ENCODE measurements around the gene MAGI2. TPM values are rescaled to one million over a fixed set of nuclear protein-coding genes. Genes with fewer than 3 reads are reported as not detected.

MAGI2 gene
- total RNA-seq, 1 donor from 2014 or later = 13.3 TPM

GRCh38 chr7:79064187-79064823 is 389.2 kb downstream of the MAGI2 start:
- H3K4me1 Mint-ChIP-seq (ENCODE audit: unreplicated experiment) = no peaks in the 10 kb centered on the region
- H3K27me3 Mint-ChIP-seq = no peaks in the 10 kb centered on the region
- no peak for DNase-seq (ENCODE audit: extremely low spot score, unreplicated experiment)
- H3K36me3 Mint-ChIP-seq = no peaks in the 10 kb centered on the region
- H3K27ac Mint-ChIP-seq = no peak overlapping the region
- no peak overlapping the region for H3K4me3 Mint-ChIP-seq
- no peaks in the 10 kb centered on the region for H3K9me3 Mint-ChIP-seq
- TF ChIP-seq CTCF (conservative IDR thresholded peaks at IDR 0.05) = no peak

- Mint-ChIP-seq H3K27ac (no peak overlapping the region), H3K4me1 (ENCODE audit: unreplicated experiment) (no peaks in the 10 kb centered on the region), H3K9me3 (no peaks in the 10 kb centered on the region), H3K4me3 (no peak overlapping the region), H3K27me3 (no peaks in the 10 kb centered on the region), H3K36me3 (no peaks in the 10 kb centered on the region)
- peak; percentile 56 for TF ChIP-seq CTCF (conservative IDR thresholded peaks at IDR 0.05)
- DNase-seq (ENCODE audit: extremely low spot score, unreplicated experiment) = no peak
These were observed 390.3 kb downstream of the MAGI2 start for GRCh38 chr7:79063019-79063698.

GRCh38 chr7:79060498-79060897 is 393.0 kb downstream of the MAGI2 start:
- Mint-ChIP-seq H3K4me3 (no peak overlapping the region), H3K27me3 (no peaks in the 10 kb centered on the region), H3K4me1 (ENCODE audit: unreplicated experiment) (peaks cover 4% of the 10 kb centered on the region)

GRCh38 chr7:79055722-79056415 is 397.6 kb downstream of the MAGI2 start:
- H3K27me3 Mint-ChIP-seq = no peaks in the 10 kb centered on the region
- TF ChIP-seq CTCF (conservative IDR thresholded peaks at IDR 0.05) = no peak
- no peaks in the 10 kb centered on the region for H3K36me3 Mint-ChIP-seq
- H3K9me3 Mint-ChIP-seq = no peaks in the 10 kb centered on the region
- H3K4me3 Mint-ChIP-seq = no peak overlapping the region
- H3K4me1 Mint-ChIP-seq (ENCODE audit: unreplicated experiment) = peaks cover 4% of the 10 kb centered on the region
- DNase-seq (ENCODE audit: extremely low spot score, unreplicated experiment) = no peak
- H3K27ac Mint-ChIP-seq = peak overlapping the region; percentile 85

More at GRCh38 chr7:79060498-79060897, 393.0 kb downstream of the MAGI2 start:
- H3K36me3 Mint-ChIP-seq = no peaks in the 10 kb centered on the region
- H3K9me3 Mint-ChIP-seq = no peaks in the 10 kb centered on the region
- TF ChIP-seq CTCF (conservative IDR thresholded peaks at IDR 0.05) = no peak
- DNase-seq (ENCODE audit: extremely low spot score, unreplicated experiment) = no peak
- no peak overlapping the region for H3K27ac Mint-ChIP-seq

- no peak overlapping the region for H3K27ac Mint-ChIP-seq
- no peak for TF ChIP-seq CTCF (conservative IDR thresholded peaks at IDR 0.05)
- H3K9me3 Mint-ChIP-seq = no peaks in the 10 kb centered on the region
- no peak for DNase-seq (ENCODE audit: extremely low spot score, unreplicated experiment)
- H3K27me3 Mint-ChIP-seq = no peaks in the 10 kb centered on the region
- H3K36me3 Mint-ChIP-seq = no peaks in the 10 kb centered on the region
- H3K4me3 Mint-ChIP-seq = no peak overlapping the region
- peaks cover 4% of the 10 kb centered on the region for H3K4me1 Mint-ChIP-seq (ENCODE audit: unreplicated experiment)
These were observed 401.6 kb downstream of the MAGI2 start for GRCh38 chr7:79051915-79052314.
